A549 (cell line): ENCODE results near the gene KCND1. TPM values are rescaled to one million over a fixed set of nuclear protein-coding genes. Genes with fewer than 3 reads are reported as not detected.

Experiments used
- ATAC-seq, 2 experiments: fragments of 200-7000 bp in 1 of 2; fragments of >200 bp in 1 of 2; cut with Nextera tagmentation in 1 of 2; cut with Tn5 transposase in 1 of 2; 3 replicates each; pipeline versions ENCODE4 v1.8.0 to v1.9.1; 2018 to 2020; ENCODE audit warnings: mild to moderate bottlenecking in 1 of 2, moderate library complexity in 1 of 2
- CTCF ChIA-PET: fragments of 300-600 bp; sonication (Branson Sonifier 250); formaldehyde crosslinking; extraction: SDS; loops from one replicate; lab custom pipeline; 2021; ENCODE audit warnings: antibody characterized with exemption, inconsistent platforms; lab: Yijun Ruan, JAX
- POLR2A ChIA-PET: fragments of 350-600 bp; formaldehyde crosslinking; extraction: SDS; loops from one replicate; lab custom pipeline; 2021; ENCODE audit warnings: antibody characterized with exemption, inconsistent platforms; lab: Yijun Ruan, JAX
- DNase-seq, 2 experiments: peaks; one replicate each; pipeline versions ENCODE4 v3.0.0 to v3.0.0-alpha.2; 2011 to 2016; ENCODE audit warnings: low read depth in 1 of 2, low spot score in 1 of 2
- FAIRE-seq: peaks from 2 replicates; lab custom pipeline; 2011; peaks lifted over from hg19 to GRCh38; lab: Jason Lieb, UNC
- H3K27ac ChIP-seq, 2 experiments: fragments of >200 bp; sonication (Bioruptor Twin); formaldehyde crosslinking; 3 replicates each; pipeline ENCODE4 v1.5.1; 2016 to 2017
- H3K4me1 ChIP-seq: fragments of >200 bp; sonication (Bioruptor Twin); formaldehyde crosslinking; 3 replicates; pipeline ENCODE4 v1.6.1; 2016
- H3K4me2 ChIP-seq: fragments of >200 bp; sonication (Bioruptor Twin); formaldehyde crosslinking; 3 replicates; pipeline ENCODE4 v1.6.1; 2016
- H3K4me3 ChIP-seq: fragments of >200 bp; sonication (Bioruptor Twin); formaldehyde crosslinking; 3 replicates; pipeline ENCODE4 v1.5.1; 2016
- H3K9me3 ChIP-seq: fragments of >200 bp; sonication (Bioruptor Twin); formaldehyde crosslinking; 3 replicates; pipeline ENCODE4 v1.6.1; 2016
- CHD4 ChIP-seq: fragments of 200-600 bp; sonication (generic); IDR thresholded peaks from 2 replicates; pipeline ENCODE4 v1.6.1; 2016; ENCODE audit warnings: antibody characterized with exemption, mild to moderate bottlenecking, borderline replicate concordance
- EHF ChIP-seq: fragments of 250-450 bp; sonication (Bioruptor Pico); IDR thresholded peaks from 2 replicates; pipeline ENCODE4 v1.5.0; 2020; ENCODE audit warnings: mild to moderate bottlenecking
- HOXB5 ChIP-seq: fragments of 250-450 bp; sonication (Bioruptor Pico); IDR thresholded peaks from 2 replicates; pipeline ENCODE4 v1.5.0; 2020; ENCODE audit warnings: mild to moderate bottlenecking, moderate library complexity
- JUN ChIP-seq, 2 experiments: fragments of >200 bp; sonication (Bioruptor Twin); formaldehyde crosslinking; IDR thresholded peaks; 2 replicates in 1 of 2; 3 replicates in 1 of 2; pipeline ENCODE4 v1.6.1; 2016 to 2017
- KDM1A ChIP-seq: fragments of 200-600 bp; sonication (generic); IDR thresholded peaks from 2 replicates; pipeline ENCODE4 v1.6.1; 2016; ENCODE audit warnings: low read depth, mild to moderate bottlenecking
- KDM5A ChIP-seq: fragments of 200-600 bp; sonication (generic); IDR thresholded peaks from 2 replicates; pipeline ENCODE4 v1.6.1; 2016; ENCODE audit warnings: antibody characterized with exemption, mild to moderate bottlenecking
- MAX ChIP-seq: IDR thresholded peaks from 2 replicates; pipeline ENCODE4 v1.6.1; 2012
- MYC ChIP-seq: IDR thresholded peaks from 2 replicates; pipeline ENCODE4 v1.6.1; 2012; ENCODE audit warnings: mild to moderate bottlenecking, inconsistent platforms, low read length, improper control_type of control experiment, borderline replicate concordance
- NPAS2 ChIP-seq: fragments of 250-450 bp; sonication (Bioruptor Pico); IDR thresholded peaks from 2 replicates; pipeline ENCODE4 v1.8.0; 2022; ENCODE audit warnings: mild to moderate bottlenecking, moderate library complexity, borderline replicate concordance
- PHF8 ChIP-seq: fragments of 200-600 bp; sonication (generic); IDR thresholded peaks from 2 replicates; pipeline ENCODE4 v1.6.1; 2016; ENCODE audit warnings: low read depth, mild to moderate bottlenecking, antibody characterized with exemption, moderate library complexity, borderline replicate concordance
- POLR2A ChIP-seq: IDR thresholded peaks from 2 replicates; pipeline ENCODE4 v1.6.1; 2012; ENCODE audit warnings: mild to moderate bottlenecking, low read length
- RARB ChIP-seq: fragments of 250-450 bp; sonication (Bioruptor Pico); IDR thresholded peaks from 2 replicates; pipeline ENCODE4 v1.8.0; 2021; ENCODE audit warnings: mild to moderate bottlenecking, moderate library complexity
- RCOR1 ChIP-seq: fragments of 150-350 bp; IDR thresholded peaks from 2 replicates; pipeline ENCODE4 v1.6.1; 2014; ENCODE audit warnings: antibody characterized with exemption, low read length, low read depth
- RFX5 ChIP-seq: fragments of 450-650 bp; IDR thresholded peaks from 2 replicates; pipeline ENCODE4 v1.7.1; 2014; ENCODE audit warnings: antibody characterized with exemption, mild to moderate bottlenecking, moderate library complexity
- RNF2 ChIP-seq: fragments of 200-600 bp; sonication (generic); IDR thresholded peaks from 2 replicates; pipeline ENCODE4 v1.6.1; 2016; ENCODE audit warnings: low read depth, mild to moderate bottlenecking, antibody characterized with exemption, moderate library complexity, borderline replicate concordance
- SREBF2 ChIP-seq: fragments of 450-650 bp; IDR thresholded peaks from 2 replicates; pipeline ENCODE4 v1.6.1; 2014; ENCODE audit warnings: mild to moderate bottlenecking, moderate library complexity
- TFCP2L1 ChIP-seq: fragments of 250-450 bp; sonication (Bioruptor Pico); IDR thresholded peaks from 2 replicates; pipeline ENCODE4 v1.5.0; 2021; ENCODE audit warnings: mild to moderate bottlenecking
- WGBS: methylation state at CpG from one replicate; pipeline ENCODE4 v1.1.6; 2017; ENCODE audit errors: missing lambda C conversion rate; 5-methylcytosine and 5-hydroxymethylcytosine counted together
- polyA plus RNA-seq, 4 experiments: library from polyadenylated mRNA; depleted of rRNA in 3 of 4; stranded (reverse); fragments of >200 nt; fragmentation: RNase III in 1 of 4; extraction: RNeasy Plus Mini Kit Qiagen cat#74134 plus additional on column Dnase treatment in 1 of 4; gene quantifications; 2 replicates in 3 of 4; 3 replicates in 1 of 4; pipeline ENCODE4 v1.2.3, GENCODE V29; 2011 to 2017
- TF ChIP-seq, protein P1 (sequence below): fragments of 250-450 bp; sonication (Bioruptor Pico); IDR thresholded peaks from 2 replicates; pipeline ENCODE4 v1.5.0; 2020; ENCODE audit warnings: low read depth, mild to moderate bottlenecking, moderate library complexity
- TF ChIP-seq, protein P2 (sequence below): fragments of 150-350 bp; IDR thresholded peaks from 2 replicates; pipeline ENCODE4 v1.6.1; 2014; ENCODE audit warnings: low read depth, mild to moderate bottlenecking, low read length
- TF ChIP-seq, protein P3 (sequence below): IDR thresholded peaks from 2 replicates; pipeline ENCODE4 v1.6.1; 2012
- TF ChIP-seq, protein P4 (sequence below): fragments of >200 bp; sonication (Bioruptor Twin); formaldehyde crosslinking; IDR thresholded peaks from 3 replicates; pipeline ENCODE4 v1.5.1; 2016

Gene KCND1
- polyA plus RNA-seq, 2 of the 4 experiments (the other 2 are of a cell fraction) = 0.59 to 0.79 TPM

- Histone ChIP-seq H3K4me3 (no peak overlapping the region), H3K4me1 (peaks cover 5% of the 10 kb centered on the region; the same call in 1 of the 3 replicates), H3K4me2 (no peak overlapping the region)
- ChIA-PET CTCF (interaction anchor here (1.2 kb wide), 1 partner anchor 45 kb away, joined by 4 read pairs; no protein-coding TSS in a partner anchor), POLR2A (no interaction called here)
- no peak for DNase-seq
- TF ChIP-seq KDM1A = no peak
- TF ChIP-seq, protein P1, sequence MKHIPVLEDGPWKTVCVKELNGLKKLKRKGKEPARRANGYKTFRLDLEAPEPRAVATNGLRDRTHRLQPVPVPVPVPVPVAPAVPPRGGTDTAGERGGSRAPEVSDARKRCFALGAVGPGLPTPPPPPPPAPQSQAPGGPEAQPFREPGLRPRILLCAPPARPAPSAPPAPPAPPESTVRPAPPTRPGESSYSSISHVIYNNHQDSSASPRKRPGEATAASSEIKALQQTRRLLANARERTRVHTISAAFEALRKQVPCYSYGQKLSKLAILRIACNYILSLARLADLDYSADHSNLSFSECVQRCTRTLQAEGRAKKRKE (CRISPR knock-in tag) = no peak
- no peak for TF ChIP-seq PHF8
- TF ChIP-seq RARB (CRISPR knock-in tag) = no peak
- TF ChIP-seq RNF2 = no peak
- TF ChIP-seq, protein P2, sequence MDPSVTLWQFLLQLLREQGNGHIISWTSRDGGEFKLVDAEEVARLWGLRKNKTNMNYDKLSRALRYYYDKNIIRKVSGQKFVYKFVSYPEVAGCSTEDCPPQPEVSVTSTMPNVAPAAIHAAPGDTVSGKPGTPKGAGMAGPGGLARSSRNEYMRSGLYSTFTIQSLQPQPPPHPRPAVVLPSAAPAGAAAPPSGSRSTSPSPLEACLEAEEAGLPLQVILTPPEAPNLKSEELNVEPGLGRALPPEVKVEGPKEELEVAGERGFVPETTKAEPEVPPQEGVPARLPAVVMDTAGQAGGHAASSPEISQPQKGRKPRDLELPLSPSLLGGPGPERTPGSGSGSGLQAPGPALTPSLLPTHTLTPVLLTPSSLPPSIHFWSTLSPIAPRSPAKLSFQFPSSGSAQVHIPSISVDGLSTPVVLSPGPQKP = no peak
- no peak for TF ChIP-seq RCOR1
- TF ChIP-seq TFCP2L1 = no peak
- no peak for TF ChIP-seq NPAS2
- TF ChIP-seq, all 56 proteins: peak for 0
- 93% methylated on average over 5 of the region's 5 CpGs for WGBS
- no peak overlapping the region for H3K27ac ChIP-seq
- FAIRE-seq (no peak), ATAC-seq (no peak)
- H3K9me3 ChIP-seq = no peaks in the 10 kb centered on the region
Measured at GRCh38 chrX:48999030-48999429, 27.4 kb upstream of the KCND1 start.

GRCh38 chrX:48998391-48998790 is 26.7 kb upstream of the KCND1 start:
- Histone ChIP-seq H3K9me3 (no peaks in the 10 kb centered on the region), H3K4me2 (no peak overlapping the region), H3K27ac (no peak overlapping the region), H3K4me1 (peaks cover 5% of the 10 kb centered on the region; the same call in 1 of the 3 replicates), H3K4me3 (no peak overlapping the region)
- ChIA-PET CTCF (interaction anchor here (1.2 kb wide), 1 partner anchor 45 kb away, joined by 4 read pairs; no protein-coding TSS in a partner anchor), POLR2A (no interaction called here)
- peak in 1 of 2 experiments; percentile 30 for DNase-seq
- TF ChIP-seq RFX5 (no peak), MYC (no peak), POLR2A (no peak), EHF (CRISPR knock-in tag) (no peak)
- TF ChIP-seq, protein P3, sequence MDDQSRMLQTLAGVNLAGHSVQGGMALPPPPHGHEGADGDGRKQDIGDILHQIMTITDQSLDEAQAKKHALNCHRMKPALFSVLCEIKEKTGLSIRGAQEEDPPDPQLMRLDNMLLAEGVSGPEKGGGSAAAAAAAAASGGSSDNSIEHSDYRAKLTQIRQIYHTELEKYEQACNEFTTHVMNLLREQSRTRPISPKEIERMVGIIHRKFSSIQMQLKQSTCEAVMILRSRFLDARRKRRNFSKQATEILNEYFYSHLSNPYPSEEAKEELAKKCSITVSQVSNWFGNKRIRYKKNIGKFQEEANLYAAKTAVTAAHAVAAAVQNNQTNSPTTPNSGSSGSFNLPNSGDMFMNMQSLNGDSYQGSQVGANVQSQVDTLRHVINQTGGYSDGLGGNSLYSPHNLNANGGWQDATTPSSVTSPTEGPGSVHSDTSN = no peak
- FAIRE-seq = peak; percentile 87
- WGBS = 75% methylated on average over 4 of the region's 4 CpGs
- peak in 1 of 2 experiments; percentile 39; a peak in 3 of 6 replicates for ATAC-seq

DNA sequence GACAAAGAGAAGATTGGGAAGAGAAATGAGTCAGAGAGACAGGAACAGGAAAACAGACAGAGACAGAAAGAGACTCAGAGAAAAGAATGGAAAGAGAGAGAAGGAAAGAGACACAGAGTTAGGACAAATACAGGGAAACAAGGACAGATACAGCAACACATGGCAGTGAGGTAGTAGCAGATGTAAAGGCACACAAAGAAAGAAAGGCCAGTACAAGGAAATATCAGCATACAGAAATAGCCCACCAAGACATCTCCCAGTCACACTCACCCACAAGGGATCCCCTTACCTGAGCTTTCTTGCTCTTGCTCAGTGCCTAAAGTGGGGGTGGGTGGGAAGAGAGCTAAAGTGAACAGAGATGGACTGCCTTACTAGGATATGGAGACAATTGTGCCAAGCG is 26.2 kb upstream of the KCND1 start:
- DNase-seq (no peak), FAIRE-seq (peak; percentile 86), ATAC-seq (no peak)
- TF ChIP-seq PHF8 (no peak), KDM5A (no peak)
- ChIA-PET POLR2A (no interaction called here), CTCF (no interaction called here)
- WGBS = 100% methylated on average over 1 of the region's 1 CpG
- Histone ChIP-seq H3K4me2 (no peak overlapping the region), H3K27ac (no peak overlapping the region), H3K4me1 (peaks cover 5% of the 10 kb centered on the region; the same call in 1 of the 3 replicates), H3K4me3 (no peak overlapping the region), H3K9me3 (no peaks in the 10 kb centered on the region)

DNA sequence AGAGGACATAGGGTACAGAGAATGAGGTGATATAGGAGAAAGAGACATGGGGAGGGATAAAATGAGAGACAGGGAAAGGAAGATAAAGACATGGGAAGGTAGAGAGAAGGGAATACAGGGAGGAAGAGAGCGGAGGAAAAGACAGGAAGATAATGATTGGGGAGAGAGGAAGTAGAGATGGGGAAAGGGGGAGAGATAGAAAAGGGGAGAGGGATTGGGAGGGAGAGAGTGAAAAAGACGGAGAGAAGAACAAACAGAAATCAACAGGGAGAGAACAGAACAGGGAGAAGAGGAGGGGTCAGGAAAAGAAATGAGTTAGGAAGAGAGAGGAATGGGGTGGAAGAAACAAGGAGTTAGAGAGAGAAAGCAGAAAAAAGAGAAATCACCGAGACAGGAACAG is 25.8 kb upstream of the KCND1 start:
- Histone ChIP-seq H3K27ac (no peak overlapping the region), H3K4me3 (no peak overlapping the region), H3K4me1 (peaks cover 5% of the 10 kb centered on the region; the same call in 1 of the 3 replicates), H3K4me2 (no peak overlapping the region), H3K9me3 (no peaks in the 10 kb centered on the region)
- 97% methylated on average over 3 of the region's 3 CpGs for WGBS
- ATAC-seq (no peak), DNase-seq (no peak), FAIRE-seq (no peak)
- CTCF ChIA-PET = interaction anchor here (0.6 to 1.1 kb wide), 2 partner anchors 23 to 46 kb away, joined by 3 to 5 read pairs; no protein-coding TSS in a partner anchor
- no peak for TF ChIP-seq SREBF2
- TF ChIP-seq CHD4 = no peak
- TF ChIP-seq, protein P4, sequence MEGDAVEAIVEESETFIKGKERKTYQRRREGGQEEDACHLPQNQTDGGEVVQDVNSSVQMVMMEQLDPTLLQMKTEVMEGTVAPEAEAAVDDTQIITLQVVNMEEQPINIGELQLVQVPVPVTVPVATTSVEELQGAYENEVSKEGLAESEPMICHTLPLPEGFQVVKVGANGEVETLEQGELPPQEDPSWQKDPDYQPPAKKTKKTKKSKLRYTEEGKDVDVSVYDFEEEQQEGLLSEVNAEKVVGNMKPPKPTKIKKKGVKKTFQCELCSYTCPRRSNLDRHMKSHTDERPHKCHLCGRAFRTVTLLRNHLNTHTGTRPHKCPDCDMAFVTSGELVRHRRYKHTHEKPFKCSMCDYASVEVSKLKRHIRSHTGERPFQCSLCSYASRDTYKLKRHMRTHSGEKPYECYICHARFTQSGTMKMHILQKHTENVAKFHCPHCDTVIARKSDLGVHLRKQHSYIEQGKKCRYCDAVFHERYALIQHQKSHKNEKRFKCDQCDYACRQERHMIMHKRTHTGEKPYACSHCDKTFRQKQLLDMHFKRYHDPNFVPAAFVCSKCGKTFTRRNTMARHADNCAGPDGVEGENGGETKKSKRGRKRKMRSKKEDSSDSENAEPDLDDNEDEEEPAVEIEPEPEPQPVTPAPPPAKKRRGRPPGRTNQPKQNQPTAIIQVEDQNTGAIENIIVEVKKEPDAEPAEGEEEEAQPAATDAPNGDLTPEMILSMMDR = no peak
- no peak for TF ChIP-seq TFCP2L1
- no peak for TF ChIP-seq JUN (IDR thresholded peaks at IDR 0.05)
- TF ChIP-seq HOXB5 (CRISPR knock-in tag) = no peak
- no peak for TF ChIP-seq MAX
- TF ChIP-seq RCOR1 = no peak
- POLR2A ChIA-PET = no interaction called here
